GM21381 (cell line): Measurements from ENCODE around the gene SORBS1.
"Not testable (repeated sequence)": the region's sequence is repeated elsewhere in the genome, so short reads cannot be mapped to it uniquely, and the experiment has no call there.

ENCODE experiments used
- ATAC-seq: cut with Tn5 transposase; IDR thresholded peaks from one replicate; pipeline ENCODE4 v1.9.1; 2021; ENCODE audit warnings: mild to moderate bottlenecking, moderate library complexity; ENCODE audit not compliant: unreplicated experiment

The SORBS1 gene

DNA sequence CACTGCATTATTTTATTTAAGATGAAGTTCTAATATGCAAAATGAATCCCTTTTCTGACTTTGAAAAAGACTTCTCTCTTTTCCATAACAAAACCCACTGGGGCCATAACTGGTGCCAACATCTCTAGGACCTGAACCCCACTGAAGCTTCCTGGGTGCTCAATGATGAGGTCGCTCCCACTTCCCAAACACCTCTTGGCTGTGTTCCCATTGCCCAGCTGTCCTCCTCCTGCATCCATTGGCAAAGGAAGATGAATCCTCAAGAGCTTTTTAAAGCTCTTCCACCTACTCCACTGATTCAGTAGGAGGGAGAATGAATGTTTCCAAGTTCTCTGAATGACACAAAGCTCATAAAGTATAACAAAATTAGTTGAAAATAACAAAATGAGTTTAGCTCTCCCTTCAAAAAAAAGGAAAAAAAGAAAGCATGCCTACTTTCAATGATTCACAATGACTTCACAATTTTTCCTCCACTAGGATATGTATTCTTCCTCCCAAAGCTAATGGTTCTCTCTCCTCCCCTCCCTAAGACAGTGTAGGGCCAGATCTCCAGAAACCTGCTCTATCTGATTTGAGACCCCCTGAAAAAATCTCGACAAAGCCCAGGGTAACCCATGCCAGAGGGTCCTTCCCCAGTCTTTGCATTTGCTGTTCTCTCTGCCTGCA is 64.8 kb downstream of the SORBS1 start:
- no peak for ATAC-seq

GRCh38 chr10:95493862-95494261 is 67.3 kb downstream of the SORBS1 start:
- ATAC-seq: no peak

GRCh38 chr10:95487994-95488393 is 73.2 kb downstream of the SORBS1 start:
- no peak for ATAC-seq

DNA sequence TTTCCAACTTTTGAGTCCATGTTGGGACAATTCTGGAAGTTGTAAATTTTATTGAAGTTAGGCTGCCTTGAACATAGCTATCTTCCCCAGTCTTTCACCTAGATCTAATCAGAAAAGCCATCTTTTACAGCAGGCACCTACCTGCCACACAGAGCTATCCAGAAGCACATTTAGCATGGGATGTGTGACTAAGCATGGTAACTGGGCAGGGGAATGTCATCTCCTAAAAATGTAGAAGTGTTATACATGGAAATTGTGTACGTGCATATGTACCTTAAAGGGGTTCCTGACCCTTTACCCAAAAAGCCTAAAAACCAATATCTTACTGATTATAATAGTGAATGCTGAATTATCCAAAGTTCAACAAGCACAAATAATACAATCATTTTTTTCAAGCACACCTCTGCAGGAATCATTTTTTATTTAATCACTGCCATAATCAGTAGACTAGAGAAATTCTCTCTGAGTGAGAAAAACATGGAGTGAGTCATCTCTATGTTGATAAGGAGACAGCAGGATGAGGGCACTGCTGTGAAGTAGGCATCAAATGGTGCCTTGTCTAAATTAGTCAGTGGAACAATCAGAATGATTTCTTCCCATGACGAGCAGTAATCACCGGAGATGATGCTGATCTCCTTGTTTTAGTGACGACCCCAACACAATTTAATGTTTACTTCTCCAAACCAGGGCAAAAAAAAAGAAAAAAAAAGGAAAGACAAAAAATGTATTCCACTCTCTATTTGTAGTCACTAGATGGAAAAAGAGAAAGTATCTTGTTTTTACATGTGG is 75.9 kb downstream of the SORBS1 start:
- ATAC-seq: no peak

DNA sequence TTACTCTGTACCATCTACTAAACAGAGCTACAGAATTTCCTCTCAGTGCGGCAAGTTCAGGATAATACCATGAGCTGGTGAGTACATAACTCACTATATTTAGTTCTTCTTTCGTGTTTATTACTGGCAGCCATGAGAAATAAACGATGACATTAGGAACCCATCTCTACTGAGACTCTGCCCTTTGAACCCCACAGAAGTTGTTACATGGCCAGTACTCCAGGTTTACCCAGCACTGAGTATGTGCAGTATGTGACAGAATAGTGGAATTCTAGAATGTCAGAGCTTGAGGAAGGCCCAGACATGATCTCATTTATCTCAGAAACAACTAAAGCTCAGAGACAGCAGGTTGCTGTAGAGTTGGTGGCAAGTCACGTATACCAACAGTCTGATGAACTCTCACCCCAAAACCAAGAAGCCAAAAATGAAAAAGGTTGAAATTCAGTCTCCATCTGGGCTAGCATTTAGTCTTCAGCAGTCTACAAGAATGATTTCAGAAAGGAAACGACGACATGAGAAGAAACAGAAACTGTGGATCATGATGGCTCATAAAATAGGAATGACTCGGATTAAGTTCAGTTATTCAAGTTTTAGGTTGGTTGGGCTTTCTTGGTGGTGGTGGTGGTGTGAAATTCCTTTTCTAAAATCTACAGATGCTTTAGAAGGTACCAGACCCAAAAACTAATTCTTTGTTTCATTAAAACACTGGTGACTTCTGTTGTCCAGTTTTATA is 78.5 kb downstream of the SORBS1 start:
- ATAC-seq: no peak

DNA sequence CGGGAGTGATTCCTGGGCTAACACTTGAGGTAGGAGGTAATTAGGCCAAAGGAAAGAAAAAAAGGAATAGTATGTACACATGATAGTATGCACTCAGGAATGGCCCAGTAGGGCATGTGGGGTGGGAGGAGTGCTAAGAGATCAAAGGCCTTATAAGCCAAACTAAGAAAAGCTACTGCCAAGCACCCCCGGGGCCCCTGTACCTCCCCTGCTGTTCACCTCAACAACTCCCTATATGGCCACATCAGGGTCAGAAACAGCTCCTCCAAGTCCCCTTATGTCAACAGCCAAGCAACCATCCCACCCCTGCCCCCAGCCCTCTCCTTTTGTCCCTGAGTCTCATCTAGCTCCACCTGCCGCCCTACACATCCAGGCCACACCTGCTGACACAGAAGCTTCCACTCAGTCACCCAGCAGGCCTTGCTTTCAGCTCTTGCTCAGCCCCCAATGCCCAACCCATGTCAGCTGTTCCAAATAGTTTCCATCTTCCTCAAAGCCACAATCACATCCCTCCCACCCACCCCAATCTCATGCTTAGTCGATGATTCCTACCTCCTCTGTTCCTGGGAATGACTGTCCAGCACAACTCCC is 80.2 kb downstream of the SORBS1 start:
- ATAC-seq: no peak

DNA sequence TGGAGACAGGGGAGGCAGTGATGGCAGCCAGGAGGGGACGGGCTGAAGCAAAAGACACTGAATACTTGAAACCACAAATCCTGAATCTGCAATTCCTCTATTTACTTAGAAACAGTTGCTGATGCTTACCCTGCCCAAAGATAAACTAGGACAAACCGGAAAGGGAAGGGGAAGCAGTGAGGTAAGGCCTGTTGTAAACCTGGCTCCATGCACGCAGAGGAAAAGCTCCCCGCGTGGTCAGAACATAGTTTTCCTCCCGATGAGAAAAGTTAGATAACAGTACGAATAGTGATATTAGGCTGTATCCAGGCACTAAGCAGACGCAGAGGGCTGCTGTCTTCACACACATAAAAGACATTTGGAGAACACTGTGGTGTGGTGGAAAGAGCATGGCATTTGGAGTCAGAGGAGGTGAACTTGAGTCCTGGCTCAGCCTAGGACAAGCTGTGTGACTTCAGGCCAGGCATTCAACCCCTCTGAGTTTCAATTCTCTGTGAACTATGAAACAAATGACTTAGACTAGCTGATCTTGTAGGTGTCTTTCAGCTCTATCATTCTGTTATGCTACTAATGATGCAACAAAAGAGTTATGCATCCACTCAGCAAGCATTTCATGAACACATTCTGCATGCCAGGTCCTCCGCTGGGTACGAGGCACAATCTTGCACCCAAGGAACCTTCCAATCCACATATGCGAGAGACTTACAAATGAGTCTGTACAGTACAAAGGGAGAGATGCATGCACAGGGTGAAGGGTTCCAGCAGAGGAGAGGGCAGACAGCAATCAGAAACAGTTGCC is 80.9 kb downstream of the SORBS1 start:
- no peak for ATAC-seq

GRCh38 chr10:95478935-95479334 is 82.2 kb downstream of the SORBS1 start:
- ATAC-seq: no peak

GRCh38 chr10:95478185-95478584 is 83.0 kb downstream of the SORBS1 start:
- ATAC-seq: no peak

- no peak for ATAC-seq
Measured at GRCh38 chr10:95477175-95477520, 84.0 kb downstream of the SORBS1 start.

DNA sequence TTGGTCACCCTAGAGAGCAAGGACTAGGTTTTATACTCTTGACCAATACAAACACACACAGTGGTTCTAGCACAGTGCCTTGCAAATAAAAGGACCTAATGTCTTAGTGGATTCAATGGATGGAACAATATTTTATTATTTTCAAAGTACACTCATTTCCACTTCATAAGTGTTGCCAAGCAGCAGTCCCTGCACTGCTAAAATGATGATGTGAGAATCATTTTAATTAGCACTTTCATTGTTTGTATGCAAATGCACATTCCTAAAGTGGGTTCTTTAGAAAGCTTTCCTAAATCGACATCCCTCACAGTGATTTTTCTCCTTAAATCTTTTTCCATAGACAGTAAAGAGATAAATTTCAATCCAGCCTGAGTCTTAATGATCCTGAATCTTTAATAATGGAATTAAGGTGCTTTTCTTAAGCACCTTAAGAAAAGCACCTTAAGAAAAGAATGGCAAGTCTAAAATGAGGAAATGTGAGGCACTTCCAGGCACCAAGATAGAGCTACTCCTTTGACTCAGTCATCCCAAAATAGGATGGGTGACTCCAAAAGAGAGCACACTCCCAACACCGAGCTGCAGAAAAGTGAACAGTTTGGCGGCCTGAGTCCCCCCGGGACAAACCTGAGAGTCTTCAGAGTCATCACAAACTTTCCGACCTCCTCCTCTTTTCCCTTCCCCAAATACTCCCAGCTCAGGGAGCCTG is 84.5 kb downstream of the SORBS1 start:
- ATAC-seq: no peak

- no peak for ATAC-seq
Measured at GRCh38 chr10:95475827-95476468, 85.2 kb downstream of the SORBS1 start.

GRCh38 chr10:95475003-95475383 is 86.2 kb downstream of the SORBS1 start:
- no peak for ATAC-seq

GRCh38 chr10:95474228-95475002 is 86.8 kb downstream of the SORBS1 start:
- ATAC-seq: no peak

DNA sequence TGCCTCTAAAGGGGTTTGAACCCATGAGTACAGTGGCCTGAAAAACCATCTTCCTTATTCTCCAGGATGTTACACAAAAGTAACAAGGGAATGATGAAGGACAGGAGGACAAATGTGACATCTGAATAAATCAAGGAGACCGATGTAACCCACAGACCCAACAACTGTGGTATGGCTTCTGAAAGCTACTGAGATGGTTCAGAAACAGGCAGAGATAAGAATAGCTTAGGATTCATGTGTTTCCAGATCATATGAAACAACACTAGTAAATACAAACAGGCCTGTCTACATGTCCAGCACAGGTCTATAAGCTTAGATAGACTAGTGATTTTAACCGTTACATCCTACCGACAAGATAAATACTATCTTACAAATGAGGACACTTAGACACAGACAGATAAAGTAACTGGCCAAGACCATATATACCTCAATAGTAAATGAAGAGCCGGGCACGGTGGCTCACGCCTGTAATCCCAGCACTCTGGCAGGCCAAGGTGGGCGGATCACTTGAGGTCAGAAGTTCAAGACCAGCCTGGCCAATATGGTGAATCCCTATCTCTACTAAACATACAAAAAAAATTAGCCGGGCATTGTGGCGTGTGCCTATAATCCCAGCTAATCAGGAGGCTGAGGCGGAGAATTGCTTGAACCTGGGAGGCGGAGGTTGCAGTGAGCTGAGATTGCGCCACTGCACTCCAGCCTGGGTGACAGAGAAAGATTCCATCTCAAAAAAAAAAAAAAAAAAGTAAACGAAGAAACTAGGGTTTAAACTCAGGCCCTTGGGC is 88.7 kb downstream of the SORBS1 start:
- ATAC-seq: no peak

DNA sequence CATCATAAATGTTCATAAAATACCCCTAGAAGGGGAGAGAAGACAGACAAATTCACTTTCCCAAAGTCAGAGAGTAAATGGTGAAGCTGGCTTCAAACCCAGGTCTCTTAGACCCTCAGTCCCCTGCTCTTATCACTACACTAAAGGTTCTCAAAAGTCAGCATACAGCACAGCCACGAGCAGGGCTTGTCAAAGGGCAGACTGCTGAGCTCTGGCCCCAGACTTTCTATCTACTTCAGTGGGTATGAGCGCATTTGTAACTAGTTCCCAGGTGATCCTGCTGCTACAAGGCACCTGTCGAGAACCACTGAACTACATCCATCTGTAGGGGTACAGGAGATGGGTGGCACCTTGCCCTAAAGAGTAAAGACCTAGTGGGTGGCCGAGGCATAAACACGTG is 91.5 kb downstream of the SORBS1 start:
- ATAC-seq: no peak

DNA sequence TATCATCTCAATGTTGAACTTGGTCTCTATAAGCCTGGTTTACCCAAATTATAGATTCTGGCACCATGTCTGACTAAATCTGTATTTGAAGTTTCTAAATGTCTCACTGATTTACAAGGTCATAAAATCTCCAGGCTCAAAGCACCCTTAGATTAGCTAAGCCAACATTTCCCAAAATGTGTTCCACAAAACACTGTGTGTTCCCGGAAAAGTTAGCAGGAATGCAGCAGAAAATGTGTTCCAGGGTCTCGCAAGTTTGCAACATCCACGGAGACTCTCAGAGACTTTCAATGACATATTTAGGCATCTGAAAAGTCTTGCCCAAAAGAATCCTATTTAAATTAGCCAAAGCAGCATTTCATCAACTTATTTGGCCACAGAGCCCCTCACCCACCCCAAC is 91.9 kb downstream of the SORBS1 start:
- ATAC-seq: no peak

DNA sequence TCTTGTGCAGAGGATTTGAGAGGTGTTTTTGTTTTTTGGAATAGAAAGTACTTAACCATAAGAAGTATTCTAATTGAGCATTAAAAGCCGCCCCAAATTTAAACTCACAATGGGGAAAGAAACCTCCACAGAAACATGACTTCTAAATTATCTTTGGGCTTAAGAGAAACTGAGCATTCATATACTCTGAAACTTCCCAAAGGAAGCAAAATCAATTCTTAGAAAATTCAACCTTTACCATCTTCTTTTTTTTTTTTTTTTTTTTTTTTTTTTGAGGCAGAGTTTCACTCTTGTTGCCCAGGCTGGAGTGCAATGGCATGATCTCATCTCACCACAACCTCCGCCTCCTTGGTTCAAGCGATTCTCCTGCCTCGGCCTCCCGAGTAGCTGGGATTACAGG is 93.5 kb downstream of the SORBS1 start:
- ATAC-seq: not testable (repeated sequence)
